Upper lobe of left lung (tissue), 6 donors: ENCODE results near the gene KCNAB2. TPM values are rescaled to one million over a fixed set of nuclear protein-coding genes. Genes with fewer than 3 reads are reported as not detected.

ENCODE experiments used
- ATAC-seq, 2 donors: fragments of 200-7000 bp; cut with Tn5 transposase; one replicate each; pipeline ENCODE4 v1.9.1; 2022; ENCODE audit warnings: mild to moderate bottlenecking in 2 of 2, moderate library complexity in 2 of 2; ENCODE audit not compliant: low FRiP score in 2 of 2
- DNase-seq, 2 donors: peaks; one replicate each; pipeline ENCODE4 v3.0.0-alpha.2; 2019 to 2020
- H3K27ac ChIP-seq, 4 donors: fragments of 200-600 bp; sonication (generic); one replicate each; pipeline ENCODE4 v1.5.1; 2016 to 2019
- H3K27me3 ChIP-seq, 4 donors: fragments of 200-600 bp; sonication (generic); one replicate each; pipeline ENCODE4 v1.5.1; 2017 to 2019
- H3K36me3 ChIP-seq, 4 donors: fragments of 200-600 bp; sonication (generic); one replicate each; pipeline ENCODE4 v1.5.1; 2016 to 2019
- H3K4me1 ChIP-seq, 4 donors: fragments of 200-600 bp; sonication (generic); one replicate each; pipeline ENCODE4 v1.5.1; 2018 to 2019
- H3K4me3 ChIP-seq, 4 donors: fragments of 200-600 bp; sonication (generic); one replicate each; pipeline ENCODE4 v1.5.1; 2017 to 2019; ENCODE audit warnings: mild to moderate bottlenecking in 2 of 4, moderate library complexity in 1 of 4
- H3K9me3 ChIP-seq, 4 donors: fragments of 200-600 bp; sonication (generic); one replicate each; pipeline ENCODE4 v1.5.1; 2018 to 2019
- EP300 ChIP-seq, 4 donors: sonication (generic); formaldehyde crosslinking; IDR thresholded peaks; one replicate each; pipeline ENCODE4 v1.5.1; 2017; ENCODE audit warnings: antibody characterized with exemption in 4 of 4, control low read depth in 2 of 4
- POLR2A ChIP-seq, 4 donors: fragments of 450-650 bp; IDR thresholded peaks; one replicate each; pipeline ENCODE4 v1.5.1; 2016 to 2017; ENCODE audit warnings: antibody characterized with exemption in 4 of 4, mild to moderate bottlenecking in 2 of 4
- POLR2AphosphoS5 ChIP-seq, 2 donors: sonication (generic); formaldehyde crosslinking; IDR thresholded peaks; one replicate each; pipeline ENCODE4 v1.5.1; 2017; ENCODE audit warnings: antibody characterized with exemption in 2 of 2
- WGBS, 2 donors: methylation state at CpG; one replicate each; pipeline ENCODE4 v1.1.5; 2017 to 2018; 5-methylcytosine and 5-hydroxymethylcytosine counted together
- total RNA-seq, 6 donors: library from RNA; depleted of rRNA in 4 of 6; stranded (reverse); fragments of >200 nt in 4 of 6; gene quantifications; one replicate each; pipeline versions ENCODE4 v1.1.0 to v1.2.1, GENCODE V29; 2016 to 2021
- TF ChIP-seq, protein P1 (sequence below), 6 experiments: fragments of 450-650 bp in 4 of 6; fragments of 200-600 bp in 2 of 6; sonication (generic) in 2 of 6; IDR thresholded peaks; one replicate each; pipeline ENCODE4 v1.5.1; 2016 to 2019; ENCODE audit warnings: antibody characterized with exemption in 6 of 6
- donor health status: DM: no; HTN: no; CAD: no; lungs with moderate emphysema.
- donor health status: DM: no; HTN: yes; CAD: no; lungs with severe emphysema.

The KCNAB2 gene
- total RNA-seq, 6 donors from 2014 or later = 36.9 to 129 (median 97.8) TPM

DNA sequence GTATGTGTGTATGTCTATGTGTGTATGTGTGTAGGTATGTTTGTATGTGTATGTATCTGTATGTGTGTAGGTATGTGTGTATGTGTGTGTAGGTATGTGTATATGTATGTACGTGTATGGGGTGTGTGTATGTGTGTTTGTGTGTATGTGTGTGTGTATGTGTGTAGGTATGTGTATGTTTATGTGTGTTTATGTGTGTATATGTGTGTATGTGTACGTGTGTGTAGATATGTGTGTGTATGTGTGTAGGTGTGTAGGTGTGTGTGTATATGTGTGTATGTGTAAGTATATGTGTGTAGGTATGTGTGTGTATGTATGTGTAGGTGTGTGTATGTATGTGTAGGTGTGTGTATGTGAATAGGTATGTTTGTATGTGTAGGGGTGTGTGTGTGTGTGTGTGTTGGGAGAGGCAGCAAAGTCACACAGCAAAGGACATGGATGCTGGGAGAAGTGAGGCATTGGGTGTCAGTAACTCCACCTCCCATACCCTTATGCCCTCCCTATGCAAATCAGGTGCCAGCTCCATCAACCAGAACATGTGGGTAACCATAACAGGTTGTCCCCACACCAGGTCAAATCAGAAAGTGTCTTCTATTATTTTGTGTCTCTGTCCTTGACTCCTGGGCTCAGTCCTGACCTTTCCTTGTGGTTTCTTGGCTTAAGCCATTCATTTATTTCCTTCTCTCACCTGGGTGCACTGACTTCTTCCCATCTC is 15.0 kb upstream of the KCNAB2 start:
- Histone ChIP-seq H3K27me3 (no peaks in the 10 kb centered on the region), H3K36me3 (peaks cover 0 to 3% (median 0%) of the 10 kb centered on the region in 4 donors), H3K27ac (no peak overlapping the region), H3K4me1 (peaks cover 0 to 18% (median 11%) of the 10 kb centered on the region in 4 donors), H3K4me3 (no peak overlapping the region), H3K9me3 (no peaks in the 10 kb centered on the region)
- DNase-seq (no peak), ATAC-seq (no peak)
- TF ChIP-seq POLR2A (IDR thresholded peaks at IDR 0.05) = no peak
- TF ChIP-seq, protein P1, sequence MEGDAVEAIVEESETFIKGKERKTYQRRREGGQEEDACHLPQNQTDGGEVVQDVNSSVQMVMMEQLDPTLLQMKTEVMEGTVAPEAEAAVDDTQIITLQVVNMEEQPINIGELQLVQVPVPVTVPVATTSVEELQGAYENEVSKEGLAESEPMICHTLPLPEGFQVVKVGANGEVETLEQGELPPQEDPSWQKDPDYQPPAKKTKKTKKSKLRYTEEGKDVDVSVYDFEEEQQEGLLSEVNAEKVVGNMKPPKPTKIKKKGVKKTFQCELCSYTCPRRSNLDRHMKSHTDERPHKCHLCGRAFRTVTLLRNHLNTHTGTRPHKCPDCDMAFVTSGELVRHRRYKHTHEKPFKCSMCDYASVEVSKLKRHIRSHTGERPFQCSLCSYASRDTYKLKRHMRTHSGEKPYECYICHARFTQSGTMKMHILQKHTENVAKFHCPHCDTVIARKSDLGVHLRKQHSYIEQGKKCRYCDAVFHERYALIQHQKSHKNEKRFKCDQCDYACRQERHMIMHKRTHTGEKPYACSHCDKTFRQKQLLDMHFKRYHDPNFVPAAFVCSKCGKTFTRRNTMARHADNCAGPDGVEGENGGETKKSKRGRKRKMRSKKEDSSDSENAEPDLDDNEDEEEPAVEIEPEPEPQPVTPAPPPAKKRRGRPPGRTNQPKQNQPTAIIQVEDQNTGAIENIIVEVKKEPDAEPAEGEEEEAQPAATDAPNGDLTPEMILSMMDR (IDR thresholded peaks at IDR 0.05) = no peak
- WGBS, 2 donors = 86 to 91% methylated on average over 2 of the region's 2 CpGs

- no peak for TF ChIP-seq EP300 (IDR thresholded peaks at IDR 0.05)
Observed at GRCh38 chr1:6033124-6033523, 12.6 kb upstream of the KCNAB2 start.

DNA sequence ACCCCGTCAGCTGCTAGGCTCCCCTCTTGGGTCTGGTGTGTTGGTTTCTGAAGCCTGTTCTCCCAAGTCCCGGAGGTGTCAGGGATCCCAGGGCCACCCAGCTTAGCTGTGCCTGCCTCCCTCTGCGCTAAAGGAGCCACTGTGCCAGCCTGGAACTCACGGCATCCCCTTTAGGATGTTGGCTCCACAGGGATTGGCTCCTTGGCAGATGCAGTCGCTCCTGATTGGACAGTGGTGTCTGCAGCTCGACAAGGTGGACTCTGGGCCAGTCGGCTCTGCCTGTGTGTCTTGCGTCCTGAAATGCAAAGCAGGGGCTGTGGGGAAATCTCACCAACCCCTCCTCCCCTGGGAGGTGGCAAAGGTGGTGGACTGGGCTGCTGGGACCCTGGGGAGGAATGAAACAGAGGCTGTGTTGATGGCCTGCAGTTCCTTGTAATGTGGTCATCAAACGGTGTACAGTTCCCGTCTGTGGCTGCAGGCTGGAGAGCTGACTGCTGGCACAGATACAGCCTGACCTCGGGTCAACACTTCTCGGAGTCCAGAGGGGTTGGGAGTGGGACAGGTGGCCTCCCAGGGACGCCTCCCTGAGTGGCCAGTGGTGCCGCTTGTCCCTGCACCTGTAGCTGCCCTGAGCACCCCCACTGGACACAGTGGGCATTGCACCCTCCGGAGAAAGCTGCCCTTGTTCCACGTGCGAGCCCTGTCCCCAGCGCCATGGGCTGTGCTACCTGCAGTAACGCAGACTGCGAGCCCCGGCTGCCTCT is 11.5 kb upstream of the KCNAB2 start:
- peaks cover 0 to 4% (median 4%) of the 10 kb centered on the region in 4 donors for H3K4me1 ChIP-seq
- no peak overlapping the region for H3K4me3 ChIP-seq
- ATAC-seq (peak; percentile 66 to 72), DNase-seq (peak in 1 of 2 donors; percentile 51)
- peaks cover 0 to 3% (median 0%) of the 10 kb centered on the region in 4 donors for H3K36me3 ChIP-seq
- WGBS, 2 donors = 34 to 36% methylated on average over 15 to 18 of the region's 21 CpGs
- no peak for TF ChIP-seq EP300 (IDR thresholded peaks at IDR 0.05)
- TF ChIP-seq POLR2A (IDR thresholded peaks at IDR 0.05) = no peak
- TF ChIP-seq POLR2AphosphoS5 (IDR thresholded peaks at IDR 0.05) = no peak
- TF ChIP-seq, protein P1 (IDR thresholded peaks at IDR 0.05) = peak; percentile 58 to 79 (median 66)
- H3K27ac ChIP-seq = no peak overlapping the region
- H3K9me3 ChIP-seq = no peaks in the 10 kb centered on the region
- H3K27me3 ChIP-seq = no peaks in the 10 kb centered on the region

More at GRCh38 chr1:6033124-6033523, 12.6 kb upstream of the KCNAB2 start:
- WGBS, 2 donors = 88 to 89% methylated on average over 8 of the region's 8 CpGs
- Histone ChIP-seq H3K9me3 (no peaks in the 10 kb centered on the region), H3K4me1 (peaks cover 0 to 8% (median 6%) of the 10 kb centered on the region in 4 donors), H3K36me3 (peaks cover 0 to 3% (median 0%) of the 10 kb centered on the region in 4 donors), H3K4me3 (no peak overlapping the region), H3K27ac (no peak overlapping the region), H3K27me3 (no peaks in the 10 kb centered on the region)
- ATAC-seq (no peak), DNase-seq (no peak)

DNA sequence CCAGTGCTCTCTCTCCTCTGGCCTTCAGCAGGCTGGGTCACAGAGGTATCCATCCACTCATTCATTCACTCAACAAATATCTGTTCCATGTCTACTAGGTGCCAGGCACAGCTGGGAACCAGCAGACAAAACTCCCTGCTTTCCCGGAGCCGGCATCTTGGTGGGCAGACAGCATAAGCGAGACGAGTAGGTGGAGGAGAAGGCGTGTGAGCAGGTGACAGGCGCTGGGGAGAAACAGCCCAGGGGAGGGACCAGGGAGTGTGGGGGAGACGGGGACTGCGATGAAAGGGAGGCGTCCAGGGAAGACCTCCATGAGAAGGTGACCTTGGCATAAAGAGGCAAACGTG is 11.0 kb upstream of the KCNAB2 start:
- TF ChIP-seq POLR2A (IDR thresholded peaks at IDR 0.05) = no peak
- TF ChIP-seq POLR2AphosphoS5 (IDR thresholded peaks at IDR 0.05) = no peak
- TF ChIP-seq EP300 (IDR thresholded peaks at IDR 0.05) = no peak
- TF ChIP-seq, protein P1 (IDR thresholded peaks at IDR 0.05) = no peak
- no peak overlapping the region for H3K4me3 ChIP-seq
- peaks cover 0 to 4% (median 0%) of the 10 kb centered on the region in 4 donors for H3K4me1 ChIP-seq
- WGBS, 2 donors = 75 to 84% methylated on average over 10 of the region's 10 CpGs
- H3K27ac ChIP-seq = no peak overlapping the region
- H3K9me3 ChIP-seq = no peaks in the 10 kb centered on the region
- ATAC-seq (no peak), DNase-seq (no peak)
- H3K27me3 ChIP-seq = no peaks in the 10 kb centered on the region
- peaks cover 0 to under 1% (median 0%) of the 10 kb centered on the region in 4 donors for H3K36me3 ChIP-seq

GRCh38 chr1:6035303-6035702 is 10.4 kb upstream of the KCNAB2 start:
- no peak for ATAC-seq
- peaks cover 0 to 4% (median 0%) of the 10 kb centered on the region in 4 donors for H3K4me1 ChIP-seq
- no peaks in the 10 kb centered on the region for H3K9me3 ChIP-seq
- no peak overlapping the region for H3K4me3 ChIP-seq
- no peak overlapping the region for H3K27ac ChIP-seq
- H3K36me3 ChIP-seq = peaks cover 0 to 6% (median under 1%) of the 10 kb centered on the region in 4 donors
- H3K27me3 ChIP-seq = no peaks in the 10 kb centered on the region
- no peak for DNase-seq
- TF ChIP-seq, protein P1 (IDR thresholded peaks at IDR 0.05) = no peak
- TF ChIP-seq POLR2AphosphoS5 (IDR thresholded peaks at IDR 0.05) = no peak
- TF ChIP-seq POLR2A (IDR thresholded peaks at IDR 0.05) = no peak
- TF ChIP-seq EP300 (IDR thresholded peaks at IDR 0.05) = no peak
- 77 to 79% methylated on average over 15 of the region's 15 CpGs for WGBS, 2 donors
